T-helper 22 cell (primary cell): Measurements from ENCODE around the gene DLK2.
A peak's percentile ranks its signal among the peaks of the same experiment; 100 is the strongest.

ENCODE experiments used
- DNase-seq: peaks from one replicate; pipeline ENCODE4 v3.0.0-alpha.2; 2020; ENCODE audit warnings: low read depth

The DLK2 gene

GRCh38 chr6:43453831-43454230, 1.5 kb downstream of the DLK2 start:
- DNase-seq, result no peak

- DNase-seq, result no peak
These were observed 2.5 kb downstream of the DLK2 start for GRCh38 chr6:43452896-43453295.

GRCh38 chr6:43451939-43452338, 3.4 kb downstream of the DLK2 start:
- no peak for DNase-seq

GRCh38 chr6:43451348-43451747, 4.0 kb downstream of the DLK2 start:
- DNase-seq, result no peak

GRCh38 chr6:43450699-43451131, 4.6 kb downstream of the DLK2 start:
- no peak for DNase-seq

GRCh38 chr6:43448916-43449315, 6.4 kb downstream of the DLK2 start:
- DNase-seq, result no peak

DNA sequence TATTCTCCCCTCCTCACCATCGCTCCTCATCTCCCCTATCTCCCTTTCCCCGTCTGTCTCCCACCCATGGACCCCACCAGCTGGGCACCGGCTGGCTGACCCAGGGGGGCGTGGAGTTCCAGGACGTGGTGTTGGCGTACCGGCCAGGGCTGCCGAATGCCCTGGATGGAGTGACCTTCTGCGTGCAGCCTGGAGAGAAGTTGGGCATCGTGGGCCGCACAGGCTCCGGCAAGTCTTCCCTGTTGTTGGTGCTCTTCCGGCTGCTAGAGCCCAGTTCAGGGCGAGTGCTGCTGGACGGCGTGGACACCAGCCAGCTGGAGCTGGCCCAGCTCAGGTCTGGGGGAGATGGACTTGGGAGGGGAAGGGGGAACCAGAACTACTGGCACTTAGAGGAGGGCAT, 7.7 kb downstream of the DLK2 start:
- DNase-seq, result no peak

DNA sequence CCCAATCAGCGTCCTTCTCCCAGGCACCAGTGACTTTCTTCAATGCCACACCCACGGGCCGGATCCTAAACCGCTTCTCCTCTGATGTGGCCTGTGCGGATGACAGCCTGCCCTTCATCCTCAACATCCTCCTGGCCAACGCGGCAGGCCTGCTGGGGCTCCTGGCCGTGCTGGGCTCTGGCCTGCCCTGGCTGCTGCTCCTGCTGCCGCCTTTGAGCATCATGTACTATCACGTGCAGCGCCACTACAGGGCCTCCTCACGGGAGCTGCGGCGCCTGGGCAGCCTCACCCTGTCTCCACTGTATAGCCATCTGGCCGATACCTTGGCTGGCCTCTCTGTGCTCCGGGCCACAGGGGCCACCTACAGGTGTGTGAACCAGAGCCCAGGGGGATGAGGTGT, 9.8 kb downstream of the DLK2 start:
- no peak for DNase-seq

DNA sequence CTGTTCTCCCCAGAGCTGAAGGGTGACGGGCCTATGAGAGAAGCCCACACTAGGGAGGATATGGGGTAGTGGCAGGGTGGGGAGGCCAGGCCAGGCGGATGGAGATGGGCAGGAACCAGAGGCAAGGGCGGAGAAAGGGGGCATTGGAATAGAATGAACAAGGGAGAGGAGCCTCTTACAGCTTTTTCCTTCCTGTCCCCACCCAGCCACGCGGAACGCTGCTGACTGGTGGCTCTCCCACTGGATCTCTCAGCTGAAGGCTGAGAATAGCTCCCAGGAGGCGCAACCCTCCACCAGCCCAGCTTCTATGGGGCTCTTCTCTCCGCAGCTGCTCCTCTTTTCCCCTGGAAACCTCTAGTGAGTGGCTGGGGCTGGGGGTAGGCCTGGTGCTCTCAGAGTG, 10.8 kb downstream of the DLK2 start:
- DNase-seq, result no peak

DNA sequence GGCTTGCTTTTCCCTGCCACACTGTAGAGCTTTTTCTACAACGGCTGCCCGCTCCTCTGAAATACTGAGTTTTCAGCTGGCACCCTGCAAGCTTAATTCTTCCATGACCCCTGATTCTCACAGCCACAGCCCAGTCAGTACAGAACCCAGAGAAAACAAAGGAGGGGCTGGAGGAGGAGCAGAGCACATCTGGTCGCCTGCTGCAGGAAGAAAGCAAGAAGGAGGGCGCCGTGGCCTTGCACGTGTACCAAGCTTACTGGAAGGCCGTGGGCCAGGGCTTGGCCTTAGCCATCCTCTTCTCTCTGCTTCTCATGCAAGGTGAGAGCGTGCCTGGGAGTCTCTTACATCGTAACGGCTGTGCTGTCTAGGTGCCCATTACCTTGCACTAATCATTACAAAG, 11.3 kb downstream of the DLK2 start:
- DNase-seq, result no peak

DNA sequence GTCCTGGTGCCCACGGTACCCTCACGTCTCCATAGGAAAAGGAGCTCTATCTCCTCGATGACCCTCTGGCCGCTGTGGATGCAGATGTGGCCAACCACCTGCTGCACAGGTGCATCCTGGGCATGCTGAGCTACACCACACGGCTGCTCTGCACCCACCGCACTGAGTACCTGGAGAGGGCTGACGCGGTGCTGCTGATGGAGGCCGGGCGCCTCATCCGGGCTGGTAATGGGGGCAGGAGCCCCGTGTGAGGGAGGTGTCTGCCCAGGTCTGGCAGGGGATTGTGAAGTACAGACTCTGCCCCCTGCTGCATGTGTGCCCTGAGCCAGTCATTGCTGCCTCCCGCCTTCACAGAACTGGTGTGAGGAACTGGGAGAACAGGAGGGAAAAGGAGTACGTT, 12.4 kb downstream of the DLK2 start:
- no peak for DNase-seq

DNA sequence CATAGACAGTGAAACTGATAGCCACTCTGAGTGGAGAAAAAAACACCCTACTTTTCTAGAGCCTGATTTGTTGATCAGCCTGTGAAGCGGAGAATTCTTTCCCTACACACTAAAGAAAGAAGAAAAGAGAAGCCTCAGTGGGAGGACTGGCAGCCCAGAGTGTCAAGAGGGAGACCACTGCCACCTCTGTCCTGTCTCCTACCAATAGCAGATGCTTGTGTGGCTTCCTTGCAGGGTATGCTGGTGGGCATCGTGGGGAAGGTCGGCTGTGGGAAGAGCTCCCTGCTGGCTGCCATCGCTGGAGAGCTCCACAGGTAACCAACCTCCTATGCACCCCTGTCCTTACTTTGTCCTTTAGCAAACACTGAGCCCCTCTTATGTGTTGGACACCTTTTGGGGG, 17.6 kb downstream of the DLK2 start:
- no peak for DNase-seq

DNA sequence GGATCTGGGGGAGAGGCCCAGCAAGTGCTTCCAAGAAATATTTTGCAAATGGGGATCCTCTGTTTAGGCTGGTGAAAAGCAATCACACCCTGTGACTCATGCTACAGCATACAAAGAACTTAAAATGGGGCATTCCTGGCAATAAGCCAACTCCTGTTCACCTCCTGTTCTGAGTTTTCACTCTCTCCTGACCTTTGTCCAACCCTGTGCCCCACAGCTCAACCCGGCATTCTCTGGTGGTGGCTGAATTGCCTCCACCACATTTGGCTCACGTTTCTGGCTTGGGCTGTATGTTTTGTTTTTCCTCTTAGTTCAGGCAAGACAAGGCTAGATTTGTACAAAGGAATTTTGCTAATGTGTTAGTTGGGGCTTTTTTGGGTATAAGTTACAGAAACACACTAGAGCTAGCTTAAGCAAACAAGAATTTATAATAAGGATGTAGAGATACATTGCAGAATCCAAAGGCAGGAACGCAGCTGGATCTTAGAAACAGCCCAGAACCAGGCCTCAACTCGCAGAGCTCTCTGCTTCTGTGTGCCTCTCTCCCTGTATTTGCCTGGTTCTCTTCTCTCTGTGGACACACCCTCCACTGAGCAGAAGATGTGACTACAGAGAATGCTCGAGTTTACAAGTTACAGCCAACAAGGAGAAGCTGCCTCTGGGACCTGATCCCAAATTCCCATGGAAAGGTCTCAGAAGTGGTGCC, 18.6 kb downstream of the DLK2 start:
- no peak for DNase-seq

DNA sequence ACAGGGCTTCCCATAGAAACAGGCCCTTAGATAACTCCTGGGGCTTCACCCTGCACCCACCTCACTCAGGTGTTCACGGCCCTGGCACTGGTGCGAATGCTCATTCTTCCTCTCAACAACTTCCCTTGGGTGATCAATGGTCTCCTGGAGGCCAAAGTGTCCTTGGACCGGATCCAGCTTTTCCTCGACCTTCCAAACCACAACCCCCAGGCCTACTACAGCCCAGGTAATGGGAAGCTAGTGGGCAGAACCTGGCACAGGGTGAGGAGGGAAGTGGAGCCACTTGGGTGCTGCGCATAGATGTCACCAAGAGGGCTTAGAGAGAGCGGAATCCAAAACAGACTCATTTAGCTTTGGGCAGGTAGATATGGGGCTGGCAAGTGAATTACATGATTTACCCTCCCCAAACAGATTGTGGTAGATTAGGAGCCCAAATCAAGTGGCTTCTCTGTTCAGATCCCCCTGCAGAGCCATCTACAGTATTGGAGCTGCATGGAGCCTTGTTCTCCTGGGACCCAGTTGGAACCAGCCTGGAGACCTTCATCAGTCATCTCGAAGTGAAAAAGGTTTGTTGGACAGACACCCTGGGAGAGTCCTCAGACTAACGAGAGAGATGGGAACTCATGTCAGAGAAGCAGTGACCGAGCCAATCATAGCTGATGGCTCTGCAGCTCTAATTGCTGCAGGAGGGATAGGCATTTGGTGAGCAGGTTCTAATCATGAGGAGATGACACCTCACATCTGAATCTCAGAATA, 19.5 kb downstream of the DLK2 start:
- DNase-seq, result no peak

- DNase-seq, result no peak
These were observed 20.4 kb downstream of the DLK2 start for GRCh38 chr6:43434943-43435342.

GRCh38 chr6:43434001-43434840, 21.1 kb downstream of the DLK2 start:
- no peak for DNase-seq

DNA sequence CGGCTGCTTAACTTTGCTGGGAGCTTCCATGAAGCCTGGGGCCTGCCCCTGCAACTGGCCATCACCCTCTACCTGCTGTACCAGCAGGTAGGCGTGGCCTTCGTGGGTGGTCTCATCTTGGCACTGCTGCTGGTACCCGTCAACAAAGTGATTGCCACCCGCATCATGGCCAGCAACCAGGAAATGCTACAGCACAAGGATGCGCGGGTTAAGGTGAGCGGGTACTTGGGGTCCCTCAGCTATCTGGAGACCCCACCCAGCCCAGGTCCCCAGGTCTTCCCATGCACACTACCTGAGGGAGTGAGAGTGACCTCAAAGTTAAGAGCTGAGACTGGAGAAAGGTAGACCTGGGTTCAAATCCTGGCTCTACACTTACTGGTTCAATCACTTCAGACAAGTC, 22.2 kb downstream of the DLK2 start:
- no peak for DNase-seq

DNA sequence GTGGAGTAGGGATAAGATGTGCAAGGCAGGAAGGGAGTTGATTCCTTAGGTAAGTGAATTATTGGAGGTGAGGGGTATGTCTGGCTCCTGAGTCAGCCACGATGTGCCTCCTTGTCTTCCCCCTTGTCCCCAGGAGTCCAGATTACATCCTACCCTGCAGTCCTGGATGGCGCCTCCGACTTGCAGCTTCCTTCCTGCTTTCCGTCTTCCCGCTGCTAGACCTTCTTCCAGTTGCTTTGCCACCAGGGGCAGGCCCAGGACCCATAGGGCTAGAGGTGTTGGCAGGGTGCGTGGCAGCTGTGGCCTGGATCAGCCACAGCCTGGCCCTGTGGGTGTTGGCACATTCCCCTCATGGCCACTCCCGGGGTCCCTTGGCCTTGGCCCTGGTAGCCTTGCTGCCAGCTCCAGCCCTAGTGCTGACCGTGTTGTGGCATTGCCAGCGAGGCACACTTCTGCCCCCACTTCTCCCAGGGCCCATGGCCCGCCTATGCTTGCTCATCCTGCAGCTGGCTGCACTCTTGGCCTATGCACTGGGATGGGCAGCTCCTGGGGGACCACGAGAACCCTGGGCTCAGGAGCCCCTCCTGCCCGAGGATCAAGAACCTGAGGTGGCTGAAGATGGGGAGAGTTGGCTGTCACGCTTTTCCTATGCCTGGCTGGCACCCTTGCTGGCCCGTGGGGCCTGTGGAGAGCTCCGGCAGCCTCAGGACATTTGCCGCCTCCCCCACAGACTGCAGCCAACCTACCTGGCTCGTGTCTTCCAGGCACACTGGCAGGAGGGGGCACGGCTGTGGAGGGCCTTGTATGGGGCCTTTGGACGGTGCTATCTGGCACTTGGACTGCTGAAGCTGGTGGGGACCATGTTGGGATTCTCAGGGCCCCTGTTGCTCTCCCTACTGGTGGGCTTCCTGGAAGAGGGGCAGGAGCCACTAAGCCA, 23.1 kb downstream of the DLK2 start:
- DNase-seq, result no peak

GRCh38 chr6:43428874-43429273, 26.5 kb downstream of the DLK2 start:
- no peak for DNase-seq

- DNase-seq, result no peak
These were observed 27.2 kb downstream of the DLK2 start for GRCh38 chr6:43428112-43428570.

DNA sequence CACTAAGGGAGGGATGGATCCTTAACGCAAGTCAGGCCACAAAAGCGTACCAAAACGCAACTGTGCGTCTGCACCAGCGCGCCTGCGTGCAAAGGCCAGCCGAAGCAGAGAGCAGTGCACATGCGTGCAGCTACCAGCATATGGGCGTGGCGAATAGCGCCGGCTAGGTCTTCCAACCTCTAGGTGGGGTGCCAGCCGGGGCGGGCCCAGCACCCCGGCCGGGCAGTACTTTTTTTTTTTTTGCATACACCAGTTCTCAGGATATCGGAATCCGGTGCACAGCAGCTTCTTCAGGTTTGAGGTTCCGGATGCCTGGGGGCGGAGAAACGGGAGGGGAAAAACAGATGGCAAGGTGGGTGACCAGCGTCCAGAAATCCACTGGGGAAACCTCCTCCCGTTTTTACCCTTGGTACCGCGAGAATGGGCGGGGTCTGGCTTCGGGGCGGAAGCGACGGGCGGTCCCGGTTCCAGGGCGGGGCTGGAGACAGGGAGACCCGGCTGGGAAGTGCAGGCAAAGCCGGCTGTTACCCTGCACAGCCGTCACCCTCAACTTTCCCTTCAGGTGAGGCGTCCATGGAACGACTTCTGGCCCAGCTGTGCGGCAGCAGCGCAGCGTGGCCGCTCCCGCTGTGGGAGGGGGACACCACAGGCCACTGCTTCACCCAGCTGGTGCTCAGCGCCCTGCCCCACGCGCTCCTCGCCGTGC, 27.8 kb downstream of the DLK2 start, which contains the start of gene ABCC10:
Gene ABCC10, plus strand, starts transcription at position 136 of the 706 bp plus-strand sequence. Its CDS starts 438 bp downstream, at position 574.
- peak; percentile 89 for DNase-seq
